Skeletal muscle satellite cell (primary cell): ENCODE data around the gene R3HDM1.

Source experiments
- H3K27me3 ChIP-seq: 2 replicates; pipeline ENCODE4 v1.7.0; 2013; ENCODE audit warnings: low read length; ENCODE audit not compliant: control insufficient read depth, insufficient read depth
- H3K36me3 ChIP-seq: 2 replicates; pipeline ENCODE4 v1.7.0; 2013; ENCODE audit warnings: mild to moderate bottlenecking, control low read depth, low read length; ENCODE audit not compliant: insufficient read depth
- H3K4me1 ChIP-seq: 2 replicates; pipeline ENCODE4 v1.7.0; 2013; ENCODE audit warnings: low read length; ENCODE audit not compliant: control insufficient read depth, insufficient read depth
- H3K4me2 ChIP-seq: 2 replicates; pipeline ENCODE4 v1.7.0; 2013; ENCODE audit warnings: mild to moderate bottlenecking, low read length
- H3K4me3 ChIP-seq: 2 replicates; pipeline ENCODE4 v1.7.0; 2013; ENCODE audit warnings: low read length
- H3K9ac ChIP-seq: 2 replicates; pipeline ENCODE4 v1.7.0; 2013; ENCODE audit warnings: mild to moderate bottlenecking, low read depth, low read length, moderate library complexity
- H3K9me3 ChIP-seq: replicated peaks from 2 replicates; pipeline ENCODE4 v1.7.0; 2013; ENCODE audit warnings: mild to moderate bottlenecking, control low read depth, low read length

R3HDM1 gene

GRCh38 chr2:135728064-135728743 lies 196.9 kb downstream of the R3HDM1 start:
- Histone ChIP-seq H3K4me2 (no peak overlapping the region), H3K9ac (no peak overlapping the region), H3K27me3 (no peaks in the 10 kb centered on the region), H3K4me1 (peaks cover 10% of the 10 kb centered on the region), H3K36me3 (peaks cover 10% of the 10 kb centered on the region), H3K9me3 (no peaks in the 10 kb centered on the region), H3K4me3 (no peak overlapping the region)

GRCh38 chr2:135732561-135732960 lies 201.3 kb downstream of the R3HDM1 start:
- Histone ChIP-seq H3K4me3 (no peak overlapping the region), H3K27me3 (no peaks in the 10 kb centered on the region), H3K9me3 (no peaks in the 10 kb centered on the region), H3K9ac (no peak overlapping the region), H3K36me3 (no peaks in the 10 kb centered on the region), H3K4me2 (no peak overlapping the region), H3K4me1 (no peaks in the 10 kb centered on the region)

- H3K4me2 ChIP-seq = no peak overlapping the region
- H3K4me1 ChIP-seq = no peaks in the 10 kb centered on the region
- no peak overlapping the region for H3K4me3 ChIP-seq
- no peaks in the 10 kb centered on the region for H3K27me3 ChIP-seq
- no peaks in the 10 kb centered on the region for H3K9me3 ChIP-seq
- no peaks in the 10 kb centered on the region for H3K36me3 ChIP-seq
- H3K9ac ChIP-seq = no peak overlapping the region
Measured at GRCh38 chr2:135733045-135733444, 201.8 kb downstream of the R3HDM1 start.

DNA sequence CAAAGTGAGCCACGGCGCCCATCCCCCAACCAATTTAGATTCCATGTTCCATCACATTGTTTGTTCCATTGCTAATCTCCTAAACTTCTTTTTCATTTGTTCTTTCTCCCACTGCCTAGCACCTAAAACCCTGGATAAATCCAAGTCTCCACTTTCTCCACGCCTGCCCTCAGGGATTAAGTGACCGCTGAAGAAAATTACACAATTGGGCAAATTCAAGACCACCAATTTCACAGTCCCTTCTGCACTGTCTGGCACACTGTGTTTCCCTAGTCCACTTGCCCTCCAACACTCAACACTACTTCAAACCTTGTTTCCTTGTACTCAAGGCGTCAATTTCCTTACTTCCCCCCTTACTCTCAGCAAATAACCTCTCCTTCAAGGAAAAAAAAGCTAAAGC lies 205.3 kb downstream of the R3HDM1 start:
- Histone ChIP-seq H3K36me3 (no peaks in the 10 kb centered on the region), H3K4me3 (no peak overlapping the region), H3K9me3 (no peaks in the 10 kb centered on the region), H3K4me2 (no peak overlapping the region), H3K27me3 (no peaks in the 10 kb centered on the region), H3K4me1 (no peaks in the 10 kb centered on the region), H3K9ac (no peak overlapping the region)

GRCh38 chr2:135740206-135740605 lies 208.9 kb downstream of the R3HDM1 start:
- Histone ChIP-seq H3K27me3 (no peaks in the 10 kb centered on the region), H3K9ac (no peak overlapping the region), H3K9me3 (no peaks in the 10 kb centered on the region), H3K4me3 (no peak overlapping the region), H3K36me3 (no peaks in the 10 kb centered on the region), H3K4me1 (peaks cover 14% of the 10 kb centered on the region), H3K4me2 (no peak overlapping the region)

- no peaks in the 10 kb centered on the region for H3K27me3 ChIP-seq
Measured at GRCh38 chr2:135741043-135741394, 209.7 kb downstream of the R3HDM1 start.

DNA sequence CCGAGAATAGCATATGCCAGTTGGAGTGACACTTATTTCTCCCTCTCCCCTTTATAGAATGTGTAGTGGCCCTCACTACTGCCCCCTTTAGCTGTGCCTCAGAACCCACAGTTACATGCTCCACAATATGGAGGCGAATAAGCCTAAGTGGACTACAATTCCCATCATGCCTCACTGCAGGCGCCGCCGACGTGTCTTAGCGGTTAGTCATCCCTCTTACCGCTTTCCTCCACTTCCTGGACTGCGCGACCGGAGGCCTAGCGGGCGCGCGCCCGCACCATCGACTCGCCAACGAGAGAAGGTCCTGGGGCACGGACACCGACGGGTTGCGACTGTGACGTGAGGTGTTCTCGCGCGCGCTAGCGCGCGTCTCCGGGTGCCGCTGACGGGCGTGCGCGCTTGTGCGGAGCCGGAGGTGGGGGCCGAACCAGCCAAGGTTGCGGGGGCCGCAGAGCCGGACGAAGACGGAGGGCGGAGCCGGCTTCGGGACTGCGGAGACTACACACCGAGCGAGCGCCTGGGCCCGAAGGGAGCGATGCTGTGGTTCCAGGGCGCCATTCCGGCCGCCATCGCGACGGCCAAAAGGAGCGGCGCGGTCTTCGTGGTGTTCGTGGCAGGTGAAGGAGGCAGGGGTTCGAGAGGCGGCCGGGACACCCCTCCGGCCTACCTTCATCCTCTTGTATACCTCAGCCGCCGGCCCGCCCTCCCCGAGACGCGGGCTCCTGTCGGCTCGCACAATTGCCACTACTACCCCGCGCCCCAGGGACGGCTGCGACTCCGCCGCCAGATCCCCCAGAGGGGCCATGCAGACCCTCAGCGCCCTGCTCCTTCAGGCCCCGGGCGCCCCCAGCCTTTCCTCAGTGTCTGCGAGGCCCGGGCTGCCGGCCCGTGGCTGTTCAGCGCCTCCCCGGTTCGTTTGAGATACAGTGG lies 210.4 kb downstream of the R3HDM1 start, which contains the start of gene UBXN4:
Gene UBXN4 (plus strand): TSS at position 461 of the 930 bp plus-strand sequence. CDS start 75 bp downstream, at position 536.
- peak within 1 kb of the TSS; percentile 93 for H3K4me3 ChIP-seq
- peak within 1 kb of the TSS; percentile 77 for H3K4me2 ChIP-seq
- H3K36me3 ChIP-seq = no peaks in the 10 kb centered on the region
- no peaks in the 10 kb centered on the region for H3K27me3 ChIP-seq
- H3K9ac ChIP-seq = peak within 1 kb of the TSS; percentile 99
- H3K4me1 ChIP-seq = peaks cover 23% of the 10 kb centered on the region
- no peaks in the 10 kb centered on the region for H3K9me3 ChIP-seq

More at GRCh38 chr2:135741043-135741394, 209.7 kb downstream of the R3HDM1 start:
- Histone ChIP-seq H3K9me3 (no peaks in the 10 kb centered on the region), H3K4me3 (no peak overlapping the region), H3K9ac (no peak overlapping the region), H3K4me1 (peaks cover 21% of the 10 kb centered on the region), H3K36me3 (no peaks in the 10 kb centered on the region), H3K4me2 (no peak overlapping the region)

DNA sequence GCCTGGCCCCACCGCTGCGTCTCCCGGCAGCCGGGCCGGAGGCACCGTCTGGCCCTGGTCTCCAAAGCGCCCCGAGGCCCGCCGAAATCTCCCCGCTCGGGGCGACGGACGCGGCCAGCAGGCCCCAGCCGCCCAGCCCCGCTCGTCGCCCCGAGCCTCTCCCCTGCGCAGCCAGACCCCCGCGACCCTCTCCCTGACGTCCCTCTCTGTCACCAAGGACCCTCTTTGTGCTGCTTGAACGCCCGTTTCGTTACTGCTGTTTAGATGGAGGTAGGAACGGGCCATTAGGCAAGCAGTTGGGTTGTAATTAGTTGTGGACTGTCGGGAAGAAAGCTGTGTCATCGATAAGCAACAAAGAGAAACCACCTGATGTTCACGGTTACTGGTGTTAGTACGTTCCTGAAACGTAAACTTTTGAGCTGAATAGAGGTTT lies 211.1 kb downstream of the R3HDM1 start:
- Histone ChIP-seq H3K9ac (peak overlapping the region; percentile 99), H3K4me2 (peak overlapping the region; percentile 77), H3K4me1 (peaks cover 23% of the 10 kb centered on the region), H3K9me3 (no peaks in the 10 kb centered on the region), H3K27me3 (no peaks in the 10 kb centered on the region), H3K36me3 (no peaks in the 10 kb centered on the region), H3K4me3 (peak overlapping the region; percentile 93)

DNA sequence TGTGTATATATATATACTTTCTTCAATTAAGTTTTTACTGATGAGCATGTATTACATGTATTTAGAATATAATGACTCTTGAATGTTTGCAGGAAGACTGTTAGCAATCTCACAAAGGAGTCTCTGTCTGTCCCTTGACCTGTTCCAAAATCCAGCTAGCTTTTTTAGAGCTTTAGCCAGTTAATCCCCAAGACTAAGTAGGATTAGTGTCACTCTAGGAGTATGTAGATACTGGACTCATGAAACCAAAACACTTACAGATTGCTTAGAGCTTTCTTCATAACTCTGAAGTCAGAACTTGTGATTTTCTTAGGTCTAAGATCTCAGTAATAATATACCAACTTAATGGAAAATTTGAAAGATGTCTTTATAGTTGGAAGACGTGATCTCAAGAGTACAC lies 212.6 kb downstream of the R3HDM1 start:
- H3K4me3 ChIP-seq = peak overlapping the region; percentile 93
- peak overlapping the region; percentile 77 for H3K4me2 ChIP-seq
- H3K36me3 ChIP-seq = no peaks in the 10 kb centered on the region
- no peaks in the 10 kb centered on the region for H3K27me3 ChIP-seq
- H3K9ac ChIP-seq = peak overlapping the region; percentile 99
- no peaks in the 10 kb centered on the region for H3K9me3 ChIP-seq
- peaks cover 23% of the 10 kb centered on the region for H3K4me1 ChIP-seq

GRCh38 chr2:135744760-135745314 lies 213.6 kb downstream of the R3HDM1 start:
- Histone ChIP-seq H3K4me3 (peak overlapping the region; percentile 21), H3K4me2 (peak overlapping the region; percentile 77), H3K9me3 (no peaks in the 10 kb centered on the region), H3K4me1 (peaks cover 23% of the 10 kb centered on the region), H3K36me3 (peaks cover 5% of the 10 kb centered on the region), H3K27me3 (no peaks in the 10 kb centered on the region), H3K9ac (no peak overlapping the region)

DNA sequence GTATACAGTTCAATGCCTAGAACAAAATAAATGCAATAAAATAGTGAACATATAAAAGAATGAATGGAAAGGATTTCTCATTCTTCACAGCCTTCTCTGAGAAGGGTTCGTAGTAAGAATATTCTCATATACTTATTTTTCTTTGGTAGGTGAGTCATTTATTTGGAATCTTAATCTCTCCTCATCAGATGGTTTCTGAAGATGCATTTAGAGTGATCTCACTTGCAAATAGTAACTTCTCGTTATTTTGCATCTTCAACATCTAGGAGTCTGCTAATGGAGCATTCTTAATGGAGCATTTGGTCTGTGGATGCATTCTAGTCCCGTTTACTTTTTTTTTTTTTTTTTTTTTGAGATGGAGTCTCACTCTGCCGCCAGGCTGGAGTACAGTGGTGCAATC lies 214.3 kb downstream of the R3HDM1 start:
- H3K4me3 ChIP-seq = no peak overlapping the region
- no peak overlapping the region for H3K9ac ChIP-seq

More for the DNA sequence above, 214.3 kb downstream of the R3HDM1 start:
- Histone ChIP-seq H3K4me2 (peak overlapping the region; percentile 77), H3K4me1 (peaks cover 23% of the 10 kb centered on the region), H3K36me3 (peaks cover 9% of the 10 kb centered on the region), H3K27me3 (no peaks in the 10 kb centered on the region), H3K9me3 (no peaks in the 10 kb centered on the region)
